Measurements from ENCODE around the gene FOXO1. TPM values are rescaled to one million over a fixed set of nuclear protein-coding genes. Genes with fewer than 3 reads are reported as not detected.

The FOXO1 gene
- total RNA-seq, 1 donor from 2014 or later, result 7.6 TPM

DNA sequence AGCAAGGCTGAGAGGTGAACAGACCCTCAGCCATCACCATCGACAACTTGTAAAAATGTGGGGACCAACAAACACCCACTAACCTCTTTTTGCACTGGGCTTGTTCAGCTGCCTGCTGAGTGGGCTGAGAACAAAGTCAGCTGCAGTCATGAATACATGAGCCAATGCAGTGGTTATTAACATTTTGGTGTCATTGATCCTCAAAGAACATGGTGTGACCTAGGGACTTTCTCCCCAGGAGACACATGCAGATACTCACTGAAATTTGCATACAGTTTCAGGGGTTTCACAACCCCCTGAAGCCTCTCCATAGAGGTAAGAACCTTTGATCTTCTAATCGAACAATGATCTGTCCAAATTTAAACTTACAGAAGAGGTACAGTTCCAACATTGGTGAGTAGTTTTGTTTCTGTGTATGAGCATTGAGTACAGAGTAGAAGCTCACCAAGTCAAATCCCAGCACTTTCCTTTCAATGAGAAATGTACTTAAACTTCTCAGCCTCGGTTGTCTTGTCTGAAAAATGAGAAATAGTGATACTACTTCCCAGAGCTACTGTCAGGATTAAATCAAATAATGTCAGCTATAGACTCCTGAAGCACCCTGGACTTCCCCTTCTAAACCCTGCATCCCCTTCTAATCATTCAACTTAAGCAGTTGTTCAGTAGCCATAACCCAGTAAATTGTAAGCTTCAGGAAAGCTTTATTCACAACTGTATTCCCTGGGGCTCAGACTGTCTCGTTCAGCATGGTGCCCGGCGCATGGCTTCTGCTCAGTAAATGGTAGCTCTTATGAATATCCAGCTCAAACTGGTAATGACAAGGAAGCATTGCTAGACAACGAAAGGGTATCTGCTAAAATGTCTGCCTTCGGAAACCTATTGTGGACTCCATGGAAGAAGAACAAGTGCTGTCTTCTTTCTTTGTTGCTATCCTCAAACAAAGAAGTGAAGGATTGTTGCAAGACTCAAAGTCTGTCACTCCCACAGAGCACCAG, 148.7 kb downstream of the FOXO1 start:
- TF ChIP-seq CTCF (IDR thresholded peaks at IDR 0.05; ENCODE audit: insufficient read depth, low read length, severe bottlenecking), result no peak
- DNase-seq (ENCODE audit: low read depth), result no peak
- no peak overlapping the region for H3K4me3 ChIP-seq (ENCODE audit: low read depth, low read length)
- H3K27me3 ChIP-seq (ENCODE audit: control insufficient read depth, insufficient read depth, low read length), result no peaks in the 10 kb centered on the region
- H3K36me3 ChIP-seq (ENCODE audit: control insufficient read depth, insufficient read depth, low read length), result no peaks in the 10 kb centered on the region
- FAIRE-seq, result no peak

GRCh38 chr13:40515702-40516101, 150.7 kb downstream of the FOXO1 start:
- TF ChIP-seq CTCF (IDR thresholded peaks at IDR 0.05; ENCODE audit: insufficient read depth, low read length, severe bottlenecking), result no peak
- FAIRE-seq (no peak), DNase-seq (ENCODE audit: low read depth) (no peak)
- Histone ChIP-seq H3K27me3 (ENCODE audit: control insufficient read depth, insufficient read depth, low read length) (no peaks in the 10 kb centered on the region), H3K4me3 (ENCODE audit: low read depth, low read length) (no peak overlapping the region), H3K36me3 (ENCODE audit: control insufficient read depth, insufficient read depth, low read length) (no peaks in the 10 kb centered on the region)

DNA sequence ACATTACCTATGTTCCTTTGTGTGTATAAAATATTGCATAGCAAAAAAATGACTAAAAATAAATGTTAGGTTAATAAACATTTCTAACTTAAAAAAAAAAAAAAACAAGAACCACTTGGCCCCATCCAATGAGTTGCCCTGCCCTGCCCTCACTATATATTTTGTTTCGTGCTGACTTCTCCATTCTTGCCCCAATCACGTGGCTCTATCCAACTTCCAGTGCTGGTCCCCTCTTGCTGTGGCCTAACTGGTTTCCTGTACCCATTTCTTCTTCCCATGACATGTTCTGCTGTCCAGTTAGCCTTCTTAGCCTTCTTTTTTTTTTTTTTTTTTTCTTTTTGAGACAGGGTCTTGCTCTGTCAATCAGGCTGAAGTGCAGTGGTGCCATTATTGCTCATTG, 151.6 kb downstream of the FOXO1 start:
- DNase-seq (ENCODE audit: low read depth) (no peak), FAIRE-seq (no peak)
- Histone ChIP-seq H3K27me3 (ENCODE audit: control insufficient read depth, insufficient read depth, low read length) (no peaks in the 10 kb centered on the region), H3K4me3 (ENCODE audit: low read depth, low read length) (no peak overlapping the region), H3K36me3 (ENCODE audit: control insufficient read depth, insufficient read depth, low read length) (no peaks in the 10 kb centered on the region)
- TF ChIP-seq CTCF (IDR thresholded peaks at IDR 0.05; ENCODE audit: insufficient read depth, low read length, severe bottlenecking), result no peak

DNA sequence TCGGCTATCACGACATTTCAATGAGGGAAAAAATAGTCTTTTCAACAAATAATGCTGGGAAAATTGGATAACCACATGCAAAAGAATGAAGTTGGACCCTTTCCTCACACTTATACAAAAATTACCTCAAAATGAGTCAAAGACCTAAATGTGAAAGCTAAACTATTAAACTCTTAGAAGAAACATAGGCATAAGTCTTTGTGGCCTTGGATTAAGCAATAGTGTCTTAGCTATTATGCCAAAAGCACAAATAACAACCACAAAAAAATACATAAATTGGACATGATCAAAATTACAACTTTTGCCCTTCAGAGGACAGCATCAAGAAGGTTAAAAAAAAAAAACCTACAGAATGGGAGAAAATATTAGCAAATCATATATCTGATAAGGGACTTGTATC, 156.6 kb downstream of the FOXO1 start:
- FAIRE-seq (no peak), DNase-seq (ENCODE audit: low read depth) (no peak)
- no peak for TF ChIP-seq CTCF (IDR thresholded peaks at IDR 0.05; ENCODE audit: insufficient read depth, low read length, severe bottlenecking)
- Histone ChIP-seq H3K27me3 (ENCODE audit: control insufficient read depth, insufficient read depth, low read length) (no peaks in the 10 kb centered on the region), H3K4me3 (ENCODE audit: low read depth, low read length) (no peak overlapping the region), H3K36me3 (ENCODE audit: control insufficient read depth, insufficient read depth, low read length) (no peaks in the 10 kb centered on the region)

- Histone ChIP-seq H3K27me3 (ENCODE audit: control insufficient read depth, insufficient read depth, low read length) (no peaks in the 10 kb centered on the region), H3K4me3 (ENCODE audit: low read depth, low read length) (no peak overlapping the region), H3K36me3 (ENCODE audit: control insufficient read depth, insufficient read depth, low read length) (no peaks in the 10 kb centered on the region)
- TF ChIP-seq CTCF (IDR thresholded peaks at IDR 0.05; ENCODE audit: insufficient read depth, low read length, severe bottlenecking), result no peak
- no peak for FAIRE-seq
- no peak for DNase-seq (ENCODE audit: low read depth)
These were observed 157.6 kb downstream of the FOXO1 start for GRCh38 chr13:40508767-40509342.

Measured in bronchial epithelial cell (primary cell).